HG03159 (cell line): ENCODE data around the gene PSMD6.

Source experiments
- ATAC-seq: cut with Tn5 transposase; IDR thresholded peaks from one replicate; pipeline ENCODE4 v1.9.1; 2021; ENCODE audit warnings: mild to moderate bottlenecking, moderate library complexity; ENCODE audit not compliant: unreplicated experiment

PSMD6 gene

GRCh38 chr3:64011685-64012084 is 11.6 kb downstream of the PSMD6 start:
- ATAC-seq = no peak

- no peak for ATAC-seq
Observed at GRCh38 chr3:64010199-64010598, 13.1 kb downstream of the PSMD6 start.

- no peak for ATAC-seq
Observed at GRCh38 chr3:64009528-64009927, 13.8 kb downstream of the PSMD6 start.

GRCh38 chr3:64008487-64009351 is 14.6 kb downstream of the PSMD6 start:
- no peak for ATAC-seq

- no peak for ATAC-seq
Observed at GRCh38 chr3:64008017-64008416, 15.3 kb downstream of the PSMD6 start.

GRCh38 chr3:64003589-64003988 is 19.7 kb downstream of the PSMD6 start:
- ATAC-seq = no peak

GRCh38 chr3:64002233-64002632 is 21.1 kb downstream of the PSMD6 start:
- no peak for ATAC-seq

- ATAC-seq = no peak
Observed at GRCh38 chr3:64000453-64001055, 22.7 kb downstream of the PSMD6 start.

- ATAC-seq = no peak
Observed at GRCh38 chr3:63998852-63999754, 24.2 kb downstream of the PSMD6 start.

GRCh38 chr3:63995086-63995485 is 28.2 kb downstream of the PSMD6 start:
- ATAC-seq = no peak

GRCh38 chr3:63993653-63994079 is 29.6 kb downstream of the PSMD6 start:
- peak; percentile 89 for ATAC-seq

GRCh38 chr3:63992516-63993209 is 30.6 kb downstream of the PSMD6 start:
- no peak for ATAC-seq

- ATAC-seq = no peak
Observed at GRCh38 chr3:63991666-63992065, 31.6 kb downstream of the PSMD6 start.

- no peak for ATAC-seq
Observed at GRCh38 chr3:63990733-63991132, 32.6 kb downstream of the PSMD6 start.

- no peak for ATAC-seq
Observed at GRCh38 chr3:63990204-63990603, 33.1 kb downstream of the PSMD6 start.

- no peak for ATAC-seq
Observed at GRCh38 chr3:63988943-63989342, 34.4 kb downstream of the PSMD6 start.

GRCh38 chr3:63986831-63987230 is 36.5 kb downstream of the PSMD6 start:
- no peak for ATAC-seq

- no peak for ATAC-seq
Observed at GRCh38 chr3:63986146-63986545, 37.1 kb downstream of the PSMD6 start.

GRCh38 chr3:63984391-63984790 is 38.9 kb downstream of the PSMD6 start:
- no peak for ATAC-seq

GRCh38 chr3:63981980-63982379 is 41.3 kb downstream of the PSMD6 start:
- ATAC-seq = no peak
